ENCODE data around the gene NDUFB6.

DNA sequence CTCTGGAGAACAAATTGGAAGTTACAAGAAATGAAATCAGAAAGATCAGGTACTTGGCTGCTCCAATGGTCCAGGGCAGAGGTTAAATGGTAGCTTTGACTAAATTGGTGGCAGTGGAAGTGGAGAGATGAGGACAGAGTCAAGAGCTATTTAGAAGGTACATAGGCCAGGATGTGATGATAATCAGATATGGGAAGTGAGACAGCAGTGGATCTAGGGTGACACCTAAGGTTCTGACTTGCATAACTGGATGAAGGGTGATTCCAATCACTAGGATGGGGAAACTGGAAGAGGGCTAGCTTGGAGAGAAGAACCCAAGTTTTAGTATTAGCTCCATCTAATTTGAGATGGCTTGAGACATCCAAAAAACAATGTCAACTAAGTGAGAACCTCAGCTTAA lies 24.0 kb upstream of the NDUFB6 start:
- TF ChIP-seq, protein P1, sequence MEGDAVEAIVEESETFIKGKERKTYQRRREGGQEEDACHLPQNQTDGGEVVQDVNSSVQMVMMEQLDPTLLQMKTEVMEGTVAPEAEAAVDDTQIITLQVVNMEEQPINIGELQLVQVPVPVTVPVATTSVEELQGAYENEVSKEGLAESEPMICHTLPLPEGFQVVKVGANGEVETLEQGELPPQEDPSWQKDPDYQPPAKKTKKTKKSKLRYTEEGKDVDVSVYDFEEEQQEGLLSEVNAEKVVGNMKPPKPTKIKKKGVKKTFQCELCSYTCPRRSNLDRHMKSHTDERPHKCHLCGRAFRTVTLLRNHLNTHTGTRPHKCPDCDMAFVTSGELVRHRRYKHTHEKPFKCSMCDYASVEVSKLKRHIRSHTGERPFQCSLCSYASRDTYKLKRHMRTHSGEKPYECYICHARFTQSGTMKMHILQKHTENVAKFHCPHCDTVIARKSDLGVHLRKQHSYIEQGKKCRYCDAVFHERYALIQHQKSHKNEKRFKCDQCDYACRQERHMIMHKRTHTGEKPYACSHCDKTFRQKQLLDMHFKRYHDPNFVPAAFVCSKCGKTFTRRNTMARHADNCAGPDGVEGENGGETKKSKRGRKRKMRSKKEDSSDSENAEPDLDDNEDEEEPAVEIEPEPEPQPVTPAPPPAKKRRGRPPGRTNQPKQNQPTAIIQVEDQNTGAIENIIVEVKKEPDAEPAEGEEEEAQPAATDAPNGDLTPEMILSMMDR (IDR thresholded peaks at IDR 0.05; ENCODE audit: poor library complexity, severe bottlenecking), result no peak
- TF ChIP-seq POLR2AphosphoS5 (IDR thresholded peaks at IDR 0.05) (no peak), RAD21 (conservative IDR thresholded peaks at IDR 0.05) (no peak)
